Kidney epithelial cell (primary cell): Measurements from ENCODE around the gene ELAVL1. TPM values are rescaled to one million over a fixed set of nuclear protein-coding genes. Genes with fewer than 3 reads are reported as not detected.
A peak's percentile ranks its signal among the peaks of the same experiment; 100 is the strongest.

Source experiments
- DNase-seq: peaks from one replicate; pipeline ENCODE4 v3.0.0-alpha.2; 2010; ENCODE audit warnings: low read depth
- H3K27me3 ChIP-seq: 2 replicates; pipeline ENCODE4 v1.6.0; 2011; ENCODE audit warnings: low read length; ENCODE audit not compliant: control insufficient read depth, insufficient read depth
- H3K36me3 ChIP-seq: 2 replicates; pipeline ENCODE4 v1.5.1; 2011; ENCODE audit warnings: low read length; ENCODE audit not compliant: control insufficient read depth, insufficient read depth
- H3K4me3 ChIP-seq: 2 replicates; pipeline ENCODE4 v1.5.1; 2011; ENCODE audit warnings: low read depth, mild to moderate bottlenecking, control low read depth, low read length
- total RNA-seq: library from RNA; depleted of rRNA; stranded (reverse); fragments of >200 nt; gene quantifications from 2 replicates; pipeline ENCODE4 v1.2.3, GENCODE V29; 2015
- TF ChIP-seq, protein P1 (sequence below): IDR thresholded peaks from 2 replicates; pipeline ENCODE4 v1.5.1; 2011; ENCODE audit warnings: mild to moderate bottlenecking, moderate library complexity, low read length, control low read depth, inconsistent platforms; ENCODE audit not compliant: insufficient read depth, poor library complexity, severe bottlenecking

Gene ELAVL1
- total RNA-seq, 1 donor from 2014 or later = 65.9 TPM

- Histone ChIP-seq H3K27me3 (no peaks in the 10 kb centered on the region), H3K36me3 (peaks cover 6% of the 10 kb centered on the region), H3K4me3 (no peak overlapping the region)
- TF ChIP-seq, protein P1, sequence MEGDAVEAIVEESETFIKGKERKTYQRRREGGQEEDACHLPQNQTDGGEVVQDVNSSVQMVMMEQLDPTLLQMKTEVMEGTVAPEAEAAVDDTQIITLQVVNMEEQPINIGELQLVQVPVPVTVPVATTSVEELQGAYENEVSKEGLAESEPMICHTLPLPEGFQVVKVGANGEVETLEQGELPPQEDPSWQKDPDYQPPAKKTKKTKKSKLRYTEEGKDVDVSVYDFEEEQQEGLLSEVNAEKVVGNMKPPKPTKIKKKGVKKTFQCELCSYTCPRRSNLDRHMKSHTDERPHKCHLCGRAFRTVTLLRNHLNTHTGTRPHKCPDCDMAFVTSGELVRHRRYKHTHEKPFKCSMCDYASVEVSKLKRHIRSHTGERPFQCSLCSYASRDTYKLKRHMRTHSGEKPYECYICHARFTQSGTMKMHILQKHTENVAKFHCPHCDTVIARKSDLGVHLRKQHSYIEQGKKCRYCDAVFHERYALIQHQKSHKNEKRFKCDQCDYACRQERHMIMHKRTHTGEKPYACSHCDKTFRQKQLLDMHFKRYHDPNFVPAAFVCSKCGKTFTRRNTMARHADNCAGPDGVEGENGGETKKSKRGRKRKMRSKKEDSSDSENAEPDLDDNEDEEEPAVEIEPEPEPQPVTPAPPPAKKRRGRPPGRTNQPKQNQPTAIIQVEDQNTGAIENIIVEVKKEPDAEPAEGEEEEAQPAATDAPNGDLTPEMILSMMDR = peak; percentile 15
- no peak for DNase-seq
These were observed 26.4 kb downstream of the ELAVL1 start for GRCh38 chr19:7979011-7979410.

- DNase-seq = no peak
- Histone ChIP-seq H3K36me3 (peaks cover 6% of the 10 kb centered on the region), H3K27me3 (no peaks in the 10 kb centered on the region), H3K4me3 (no peak overlapping the region)
- TF ChIP-seq, protein P1 = no peak
These were observed 27.1 kb downstream of the ELAVL1 start for GRCh38 chr19:7978179-7978825.

DNA sequence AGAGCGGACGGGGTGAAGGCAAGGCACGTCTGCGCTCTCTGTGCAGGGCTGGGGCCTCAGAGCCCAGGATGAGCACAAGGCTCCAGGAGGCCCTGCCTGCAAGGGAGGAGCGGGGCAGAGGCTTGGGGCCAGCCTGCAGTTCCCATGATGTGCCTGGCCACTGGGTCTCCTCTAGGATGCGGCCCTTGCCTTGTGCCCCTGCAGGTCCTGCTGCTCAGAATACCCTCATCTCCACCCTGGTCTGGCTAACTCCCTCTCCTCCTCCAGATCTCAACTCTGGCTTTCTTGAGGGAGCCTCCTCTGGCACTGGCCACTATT is 27.8 kb downstream of the ELAVL1 start:
- peaks cover 6% of the 10 kb centered on the region for H3K36me3 ChIP-seq
- DNase-seq = no peak
- TF ChIP-seq, protein P1 = no peak
- no peaks in the 10 kb centered on the region for H3K27me3 ChIP-seq
- H3K4me3 ChIP-seq = no peak overlapping the region

DNA sequence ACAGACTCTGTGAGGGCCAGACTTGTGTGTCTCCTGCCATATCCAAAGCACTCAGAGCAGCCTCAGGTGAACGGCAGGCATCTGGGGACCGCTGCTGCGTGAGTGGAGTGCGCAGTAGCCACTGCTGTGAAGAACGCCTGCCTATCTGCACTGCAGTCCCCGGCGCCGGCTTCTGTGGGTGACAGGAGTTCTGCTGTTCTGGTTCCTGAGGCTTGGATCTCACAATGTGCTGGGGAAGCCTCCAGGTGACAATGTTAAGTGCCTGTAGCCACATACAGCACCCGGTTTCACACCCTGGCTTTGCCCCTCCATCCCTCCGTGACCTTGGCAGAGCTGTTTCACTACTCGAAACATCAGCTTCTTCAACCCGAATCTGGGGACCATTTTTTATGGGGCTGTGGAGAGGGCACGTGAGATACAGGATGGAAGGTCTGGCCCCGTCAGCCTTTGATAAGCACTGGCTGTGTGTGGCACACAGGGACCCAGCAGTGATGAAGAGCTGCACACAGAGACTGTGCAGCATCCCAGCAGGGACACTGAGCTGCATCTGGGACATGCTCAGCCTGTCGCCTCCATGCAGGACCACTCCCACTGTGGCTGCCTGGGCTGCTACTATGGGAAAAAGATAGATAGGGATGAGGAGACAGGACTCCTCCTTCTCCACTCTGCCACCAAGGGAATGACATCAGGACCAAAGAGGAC is 28.3 kb downstream of the ELAVL1 start:
- no peak for DNase-seq
- H3K27me3 ChIP-seq = no peaks in the 10 kb centered on the region
- peaks cover 6% of the 10 kb centered on the region for H3K36me3 ChIP-seq
- H3K4me3 ChIP-seq = no peak overlapping the region
- TF ChIP-seq, protein P1 = no peak

GRCh38 chr19:7976461-7976860 is 29.0 kb downstream of the ELAVL1 start:
- Histone ChIP-seq H3K27me3 (no peaks in the 10 kb centered on the region), H3K36me3 (peaks cover 5% of the 10 kb centered on the region), H3K4me3 (no peak overlapping the region)
- TF ChIP-seq, protein P1 = no peak
- DNase-seq = no peak

DNA sequence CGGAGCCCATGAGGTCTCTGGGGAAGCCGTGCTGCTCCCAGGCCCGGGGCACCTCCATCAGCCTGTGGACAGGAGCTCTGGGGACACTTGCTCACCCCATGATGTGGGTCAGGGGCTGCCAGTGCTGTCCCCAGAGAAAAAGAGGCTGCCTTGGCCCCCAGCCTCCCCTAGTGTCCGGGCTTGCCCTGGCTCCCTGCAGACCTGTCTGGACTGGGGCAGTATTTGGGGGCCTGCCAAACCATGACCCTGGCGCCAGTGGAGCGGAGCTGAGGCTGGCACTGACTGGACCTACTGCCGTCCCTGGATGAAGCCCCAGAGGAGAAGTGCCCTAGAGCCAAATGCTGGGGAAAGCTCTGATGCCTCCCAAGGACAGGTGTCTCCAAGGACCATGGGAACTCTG is 30.4 kb downstream of the ELAVL1 start:
- Histone ChIP-seq H3K4me3 (no peak overlapping the region), H3K36me3 (peaks cover 6% of the 10 kb centered on the region), H3K27me3 (no peaks in the 10 kb centered on the region)
- DNase-seq = no peak
- TF ChIP-seq, protein P1 = no peak
